ENCODE data around the gene CPEB3. TPM values are rescaled to one million over a fixed set of nuclear protein-coding genes. Genes with fewer than 3 reads are reported as not detected.

CPEB3 gene
- total and polyA plus RNA-seq, 10 donors, result 1.0 to 10.1 (median 7.3) TPM

DNA sequence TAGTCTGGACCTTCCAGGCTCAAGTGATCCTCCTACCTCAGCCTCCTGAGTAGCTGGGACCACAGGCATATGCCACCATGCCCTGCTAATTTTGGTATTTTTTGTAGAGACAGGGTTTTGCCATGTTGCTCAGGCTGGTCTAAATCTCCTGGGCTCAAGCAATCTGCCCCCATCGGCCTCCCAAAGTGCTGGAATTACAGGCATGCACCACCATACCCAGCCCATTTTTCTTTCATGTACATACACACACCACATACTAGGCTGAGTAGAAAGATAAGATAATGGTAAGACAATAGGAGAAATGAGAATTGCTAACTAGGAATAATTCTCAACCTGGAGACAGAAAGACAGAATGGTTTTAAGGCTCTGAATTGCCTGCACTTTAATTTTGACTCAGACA is 83.8 kb downstream of the CPEB3 start:
- Histone ChIP-seq H3K4me3 (no peak overlapping the region), H3K36me3 (peaks cover 0 to 10% (median 0%) of the 10 kb centered on the region in 6 donors), H3K4me1 (peaks cover 0 to 43% (median 13%) of the 10 kb centered on the region in 6 donors), H3K9me3 (no peaks in the 10 kb centered on the region), H3K27ac (no peak overlapping the region), H3K27me3 (replicated peaks in 1 of 7) (no peaks in the 10 kb centered on the region)
- 95 to 100% (median 100%) methylated on average over 1 of the region's 1 CpG for WGBS, 5 donors
- TF ChIP-seq, protein P1, sequence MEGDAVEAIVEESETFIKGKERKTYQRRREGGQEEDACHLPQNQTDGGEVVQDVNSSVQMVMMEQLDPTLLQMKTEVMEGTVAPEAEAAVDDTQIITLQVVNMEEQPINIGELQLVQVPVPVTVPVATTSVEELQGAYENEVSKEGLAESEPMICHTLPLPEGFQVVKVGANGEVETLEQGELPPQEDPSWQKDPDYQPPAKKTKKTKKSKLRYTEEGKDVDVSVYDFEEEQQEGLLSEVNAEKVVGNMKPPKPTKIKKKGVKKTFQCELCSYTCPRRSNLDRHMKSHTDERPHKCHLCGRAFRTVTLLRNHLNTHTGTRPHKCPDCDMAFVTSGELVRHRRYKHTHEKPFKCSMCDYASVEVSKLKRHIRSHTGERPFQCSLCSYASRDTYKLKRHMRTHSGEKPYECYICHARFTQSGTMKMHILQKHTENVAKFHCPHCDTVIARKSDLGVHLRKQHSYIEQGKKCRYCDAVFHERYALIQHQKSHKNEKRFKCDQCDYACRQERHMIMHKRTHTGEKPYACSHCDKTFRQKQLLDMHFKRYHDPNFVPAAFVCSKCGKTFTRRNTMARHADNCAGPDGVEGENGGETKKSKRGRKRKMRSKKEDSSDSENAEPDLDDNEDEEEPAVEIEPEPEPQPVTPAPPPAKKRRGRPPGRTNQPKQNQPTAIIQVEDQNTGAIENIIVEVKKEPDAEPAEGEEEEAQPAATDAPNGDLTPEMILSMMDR (IDR thresholded peaks at IDR 0.05 in 8 of 11, conservative IDR thresholded peaks at IDR 0.05 in 3 of 11), result no peak
- TF ChIP-seq POLR2A (IDR thresholded peaks at IDR 0.05) (no peak), POLR2AphosphoS5 (IDR thresholded peaks at IDR 0.05) (no peak)
- intact Hi-C loops (cut with DNase I; ENCODE audit: low total_unique reads), result no loop called here
- no peak for DNase-seq

GRCh38 chr10:92203919-92204623 is 86.8 kb downstream of the CPEB3 start:
- Histone ChIP-seq H3K36me3 (peaks cover 0 to 10% (median 0%) of the 10 kb centered on the region in 6 donors), H3K4me3 (no peak overlapping the region), H3K9me3 (no peaks in the 10 kb centered on the region), H3K27me3 (replicated peaks in 1 of 7) (no peaks in the 10 kb centered on the region), H3K27ac (no peak overlapping the region), H3K4me1 (peaks cover 0 to 18% (median 2%) of the 10 kb centered on the region in 6 donors)
- no peak for DNase-seq
- intact Hi-C loops (cut with DNase I; ENCODE audit: low total_unique reads), result no loop called here
- no peak for TF ChIP-seq POLR2A (IDR thresholded peaks at IDR 0.05)
- TF ChIP-seq, protein P1 (IDR thresholded peaks at IDR 0.05 in 8 of 11, conservative IDR thresholded peaks at IDR 0.05 in 3 of 11), result no peak
- no peak for TF ChIP-seq POLR2AphosphoS5 (IDR thresholded peaks at IDR 0.05)
- 86 to 99% (median 96%) methylated on average over 6 of the region's 6 CpGs for WGBS, 5 donors

GRCh38 chr10:92202536-92202935 is 88.3 kb downstream of the CPEB3 start:
- intact Hi-C loops (cut with DNase I; ENCODE audit: low total_unique reads), result no loop called here
- 0 to 98% (median 56%) methylated on average over 1 of the region's 1 CpG for WGBS, 5 donors

DNA sequence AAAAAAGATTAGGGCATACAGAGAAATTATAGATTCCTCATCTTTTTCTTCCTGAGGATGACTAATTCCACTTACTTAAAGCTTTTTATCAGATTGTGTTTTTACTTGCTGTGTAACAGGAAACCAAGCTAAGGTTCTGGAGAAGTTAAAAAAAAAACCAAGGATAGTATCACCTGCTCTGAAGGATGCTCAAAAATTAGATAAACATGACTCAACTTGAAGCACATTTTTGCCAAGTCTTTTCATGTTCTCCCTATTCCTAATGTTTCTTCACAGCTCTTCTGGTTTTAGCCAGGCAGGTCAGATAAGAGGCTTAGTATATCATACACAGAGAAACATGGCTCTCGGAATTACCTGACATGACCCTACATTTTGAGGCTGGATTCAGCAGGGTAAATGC is 90.3 kb downstream of the CPEB3 start:
- H3K4me1 ChIP-seq, result no peaks in the 10 kb centered on the region
- intact Hi-C loops (cut with DNase I; ENCODE audit: low total_unique reads), result no loop called here
- H3K27me3 ChIP-seq (replicated peaks in 1 of 7), result no peaks in the 10 kb centered on the region
- no peak overlapping the region for H3K27ac ChIP-seq
- 90 to 97% (median 91%) methylated on average over 1 of the region's 1 CpG for WGBS, 5 donors
- DNase-seq, result no peak
- TF ChIP-seq, protein P1 (IDR thresholded peaks at IDR 0.05 in 8 of 11, conservative IDR thresholded peaks at IDR 0.05 in 3 of 11), result no peak
- TF ChIP-seq POLR2AphosphoS5 (IDR thresholded peaks at IDR 0.05), result no peak
- TF ChIP-seq POLR2A (IDR thresholded peaks at IDR 0.05), result no peak
- H3K4me3 ChIP-seq, result no peak overlapping the region
- no peaks in the 10 kb centered on the region for H3K9me3 ChIP-seq
- H3K36me3 ChIP-seq, result no peaks in the 10 kb centered on the region

More at GRCh38 chr10:92202536-92202935, 88.3 kb downstream of the CPEB3 start:
- TF ChIP-seq POLR2A (IDR thresholded peaks at IDR 0.05) (no peak), POLR2AphosphoS5 (IDR thresholded peaks at IDR 0.05) (no peak)
- TF ChIP-seq, protein P1 (IDR thresholded peaks at IDR 0.05 in 8 of 11, conservative IDR thresholded peaks at IDR 0.05 in 3 of 11), result no peak
- Histone ChIP-seq H3K9me3 (no peaks in the 10 kb centered on the region), H3K4me1 (peaks cover 0 to 3% (median 0%) of the 10 kb centered on the region in 6 donors), H3K36me3 (peaks cover 0 to 8% (median 0%) of the 10 kb centered on the region in 6 donors), H3K27ac (no peak overlapping the region), H3K27me3 (replicated peaks in 1 of 7) (no peaks in the 10 kb centered on the region), H3K4me3 (no peak overlapping the region)
- DNase-seq, result no peak
